HAP-1 (cell line): ENCODE data around the gene ETFRF1.

Experiments used
- DNase-seq, 2 experiments: peaks; one replicate each; pipeline ENCODE4 v3.0.0-alpha.2; 2016 to 2020; ENCODE audit warnings: low spot score in 2 of 2
- H3K27me3 ChIP-seq: fragments of 250-450 bp; sonication (Bioruptor Pico); 2 replicates; pipeline ENCODE4 v1.5.1; 2020; ENCODE audit warnings: low read depth, mild to moderate bottlenecking, moderate library complexity
- H3K36me3 ChIP-seq: fragments of 250-450 bp; sonication (Bioruptor Pico); replicated peaks from 2 replicates; pipeline ENCODE4 v1.5.1; 2020; ENCODE audit warnings: mild to moderate bottlenecking
- H3K4me1 ChIP-seq: fragments of 250-450 bp; sonication (Bioruptor Pico); 2 replicates; pipeline ENCODE4 v1.5.1; 2020; ENCODE audit warnings: mild to moderate bottlenecking
- H3K4me3 ChIP-seq: fragments of 250-450 bp; sonication (Bioruptor Pico); 2 replicates; pipeline ENCODE4 v1.5.1; 2020; ENCODE audit warnings: mild to moderate bottlenecking, moderate library complexity
- H3K9me3 ChIP-seq: fragments of 250-450 bp; sonication (Bioruptor Pico); 2 replicates; pipeline ENCODE4 v1.5.1; 2020; ENCODE audit warnings: mild to moderate bottlenecking, moderate library complexity
- in situ Hi-C: fragments of 300-500 bp; cut with MboI; formaldehyde crosslinking; loops from 3 replicates; pipeline ENCODE4 v1.14.3; 2020; ENCODE audit warnings: low sequenced_read_pairs, inconsistent platforms, mixed read lengths

Gene ETFRF1

GRCh38 chr12:25190793-25191192 lies 4.2 kb upstream of the ETFRF1 start:
- no peaks in the 10 kb centered on the region for H3K36me3 ChIP-seq
- no peak overlapping the region for H3K4me3 ChIP-seq
- no peaks in the 10 kb centered on the region for H3K27me3 ChIP-seq
- in situ Hi-C loops: no loop called here
- no peaks in the 10 kb centered on the region for H3K9me3 ChIP-seq
- DNase-seq: no peak
- no peaks in the 10 kb centered on the region for H3K4me1 ChIP-seq

- H3K36me3 ChIP-seq: no peaks in the 10 kb centered on the region
- no peaks in the 10 kb centered on the region for H3K9me3 ChIP-seq
- DNase-seq: no peak
- in situ Hi-C loops: no loop called here
- H3K4me3 ChIP-seq: no peak overlapping the region
- no peaks in the 10 kb centered on the region for H3K27me3 ChIP-seq
- H3K4me1 ChIP-seq: 0 out of 2 replicates have a peak, but pooled peaks cover 4% of the 10 kb centered on the region
These were observed 823 bp upstream of the ETFRF1 start for GRCh38 chr12:25194214-25194613.

- Histone ChIP-seq H3K27me3 (no peaks in the 10 kb centered on the region), H3K9me3 (no peaks in the 10 kb centered on the region), H3K4me1 (0 out of 2 replicates have a peak, but pooled peaks cover 4% of the 10 kb centered on the region), H3K36me3 (no peaks in the 10 kb centered on the region), H3K4me3 (peak overlapping the region; percentile 77)
- DNase-seq: no peak
- in situ Hi-C loops: no loop called here
These were observed 348 bp upstream of the ETFRF1 start for GRCh38 chr12:25194722-25195055.

GRCh38 chr12:25197608-25198007 lies 2.6 kb downstream of the ETFRF1 start:
- in situ Hi-C loops: no loop called here

GRCh38 chr12:25200703-25201102 lies 5.7 kb downstream of the ETFRF1 start:
- Histone ChIP-seq H3K9me3 (no peaks in the 10 kb centered on the region), H3K4me3 (no peak overlapping the region), H3K4me1 (0 out of 2 replicates have a peak, but pooled peaks cover 4% of the 10 kb centered on the region), H3K27me3 (no peaks in the 10 kb centered on the region), H3K36me3 (peaks cover 10% of the 10 kb centered on the region; the same call in 1 of the 2 replicates)
- in situ Hi-C loops: no loop called here
- DNase-seq: no peak

More at GRCh38 chr12:25197608-25198007, 2.6 kb downstream of the ETFRF1 start:
- no peak for DNase-seq
- Histone ChIP-seq H3K4me1 (0 out of 2 replicates have a peak, but pooled peaks cover 4% of the 10 kb centered on the region), H3K9me3 (no peaks in the 10 kb centered on the region), H3K27me3 (no peaks in the 10 kb centered on the region), H3K36me3 (no peaks in the 10 kb centered on the region), H3K4me3 (no peak overlapping the region)

GRCh38 chr12:25202137-25202536 lies 7.1 kb downstream of the ETFRF1 start:
- Histone ChIP-seq H3K27me3 (no peaks in the 10 kb centered on the region), H3K4me1 (no peaks in the 10 kb centered on the region), H3K36me3 (peaks cover 16% of the 10 kb centered on the region), H3K4me3 (no peak overlapping the region), H3K9me3 (no peaks in the 10 kb centered on the region)
- no peak for DNase-seq
- in situ Hi-C loops: no loop called here

- Histone ChIP-seq H3K27me3 (no peaks in the 10 kb centered on the region), H3K4me3 (no peak overlapping the region), H3K9me3 (no peaks in the 10 kb centered on the region), H3K4me1 (no peaks in the 10 kb centered on the region), H3K36me3 (peaks cover 28% of the 10 kb centered on the region)
- in situ Hi-C loops: no loop called here
- no peak for DNase-seq
These were observed 12.4 kb downstream of the ETFRF1 start for GRCh38 chr12:25207411-25207810.

- no peaks in the 10 kb centered on the region for H3K27me3 ChIP-seq
- H3K36me3 ChIP-seq: peaks cover 28% of the 10 kb centered on the region
- in situ Hi-C loops: no loop called here
- DNase-seq: no peak
- H3K4me1 ChIP-seq: no peaks in the 10 kb centered on the region
- H3K4me3 ChIP-seq: no peak overlapping the region
- no peaks in the 10 kb centered on the region for H3K9me3 ChIP-seq
These were observed 12.8 kb downstream of the ETFRF1 start for GRCh38 chr12:25207846-25208245.

GRCh38 chr12:25208554-25208953 lies 13.5 kb downstream of the ETFRF1 start:
- H3K9me3 ChIP-seq: no peaks in the 10 kb centered on the region
- in situ Hi-C loops: no loop called here
- H3K4me1 ChIP-seq: no peaks in the 10 kb centered on the region
- peaks cover 23% of the 10 kb centered on the region for H3K36me3 ChIP-seq
- no peak for DNase-seq
- H3K4me3 ChIP-seq: no peak overlapping the region
- H3K27me3 ChIP-seq: no peaks in the 10 kb centered on the region

GRCh38 chr12:25213338-25213737 lies 18.3 kb downstream of the ETFRF1 start:
- in situ Hi-C loops: no loop called here
- Histone ChIP-seq H3K27me3 (no peaks in the 10 kb centered on the region), H3K4me3 (no peak overlapping the region), H3K36me3 (peaks cover 7% of the 10 kb centered on the region; the same call in 1 of the 2 replicates), H3K4me1 (no peaks in the 10 kb centered on the region), H3K9me3 (no peaks in the 10 kb centered on the region)
- DNase-seq: no peak

GRCh38 chr12:25236190-25236589 lies 41.2 kb downstream of the ETFRF1 start:
- H3K4me1 ChIP-seq: no peaks in the 10 kb centered on the region
- no peak for DNase-seq
- in situ Hi-C loops: no loop called here
- H3K36me3 ChIP-seq: peaks cover 40% of the 10 kb centered on the region
- H3K4me3 ChIP-seq: no peak overlapping the region
- no peaks in the 10 kb centered on the region for H3K27me3 ChIP-seq
- H3K9me3 ChIP-seq: no peaks in the 10 kb centered on the region

- H3K36me3 ChIP-seq: peaks cover 40% of the 10 kb centered on the region
- H3K4me3 ChIP-seq: no peak overlapping the region
- no peaks in the 10 kb centered on the region for H3K9me3 ChIP-seq
- no peak for DNase-seq
- H3K4me1 ChIP-seq: no peaks in the 10 kb centered on the region
- no peaks in the 10 kb centered on the region for H3K27me3 ChIP-seq
- in situ Hi-C loops: no loop called here
These were observed 41.6 kb downstream of the ETFRF1 start for GRCh38 chr12:25236626-25237025.

GRCh38 chr12:25241167-25242020 lies 46.4 kb downstream of the ETFRF1 start:
- in situ Hi-C loops: no loop called here
- Histone ChIP-seq H3K27me3 (no peaks in the 10 kb centered on the region), H3K4me1 (0 out of 2 replicates have a peak, but pooled peaks cover 4% of the 10 kb centered on the region), H3K4me3 (no peak overlapping the region), H3K9me3 (no peaks in the 10 kb centered on the region), H3K36me3 (peaks cover 36% of the 10 kb centered on the region)
- DNase-seq: peak in 1 of 2 experiments; percentile 32

GRCh38 chr12:25242981-25243679 lies 48.1 kb downstream of the ETFRF1 start:
- in situ Hi-C loops: no loop called here
- Histone ChIP-seq H3K36me3 (peaks cover 24% of the 10 kb centered on the region), H3K9me3 (no peaks in the 10 kb centered on the region), H3K4me3 (no peak overlapping the region), H3K4me1 (0 out of 2 replicates have a peak, but pooled peaks cover 4% of the 10 kb centered on the region), H3K27me3 (no peaks in the 10 kb centered on the region)
- no peak for DNase-seq
